Central memory CD4-positive, alpha-beta T cell (primary cell): ENCODE results near the gene GALNS.

ENCODE experiments used
- DNase-seq: peaks from one replicate; pipeline ENCODE4 v3.0.0; 2022

GALNS gene

DNA sequence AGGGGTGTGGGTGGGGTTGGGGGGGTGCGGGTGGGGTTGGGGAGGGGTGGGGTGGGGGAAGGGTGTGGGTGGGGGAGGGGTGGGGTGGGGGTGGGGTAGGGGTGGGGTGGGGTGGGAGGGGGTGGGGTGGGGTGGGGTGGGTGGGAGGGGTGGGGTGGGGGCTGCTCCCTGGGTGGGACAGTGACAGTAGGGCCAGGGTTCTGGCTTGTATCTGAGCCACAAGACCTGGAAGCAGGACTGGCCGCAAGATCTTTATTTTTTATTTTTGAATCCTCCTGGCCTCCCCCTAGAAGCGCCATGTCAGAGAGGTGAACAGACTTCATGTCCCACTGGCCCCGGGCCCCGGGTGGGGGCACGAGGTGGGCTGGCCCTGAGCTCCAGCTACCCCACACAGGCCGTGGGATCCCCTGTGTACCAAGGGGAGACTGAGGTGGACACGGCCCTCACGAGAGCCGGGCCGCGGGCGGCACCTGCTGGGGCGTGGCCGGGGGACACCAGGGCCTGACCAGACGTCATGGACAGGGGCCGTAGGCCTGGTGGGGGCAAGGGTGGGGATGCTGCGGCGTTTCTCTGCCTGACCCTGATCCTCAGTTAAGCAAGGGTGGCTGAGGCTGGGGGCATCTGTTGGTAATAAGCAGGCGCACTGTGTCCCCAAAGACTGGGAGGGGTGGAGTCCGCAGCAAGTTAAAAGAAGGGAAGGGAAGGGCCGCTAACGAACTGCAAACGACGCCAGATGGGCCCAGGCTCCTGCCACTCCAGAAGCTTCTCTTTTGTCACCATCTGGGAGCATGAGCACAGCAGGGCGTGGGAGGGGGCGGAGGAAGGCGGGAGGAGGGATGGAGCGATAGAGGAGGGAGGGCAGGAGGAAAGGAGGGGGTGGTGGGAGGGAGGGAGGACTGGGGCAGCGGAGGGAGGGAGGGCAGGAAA is 32.0 kb upstream of the GALNS start:
- DNase-seq, result no peak

DNA sequence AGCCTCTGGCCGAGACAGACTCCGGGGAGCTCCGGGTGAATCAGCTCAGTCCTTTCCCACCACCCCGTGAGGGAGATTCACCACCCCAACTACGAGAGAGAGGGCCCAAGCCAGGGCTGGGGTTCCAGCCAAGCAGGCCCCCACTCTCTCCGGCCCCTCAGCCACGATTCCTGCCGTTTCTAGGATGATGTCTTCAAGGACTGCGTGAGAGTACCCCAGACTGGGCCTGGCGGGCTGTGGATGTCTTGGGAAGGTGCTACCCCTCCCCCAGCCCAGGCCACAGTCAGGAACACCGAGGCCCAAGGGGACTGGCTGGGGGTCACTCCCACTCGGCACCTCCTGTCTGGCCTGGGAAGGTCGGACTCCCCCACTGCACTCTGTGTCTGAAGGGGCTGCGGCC is 31.3 kb upstream of the GALNS start:
- no peak for DNase-seq

DNA sequence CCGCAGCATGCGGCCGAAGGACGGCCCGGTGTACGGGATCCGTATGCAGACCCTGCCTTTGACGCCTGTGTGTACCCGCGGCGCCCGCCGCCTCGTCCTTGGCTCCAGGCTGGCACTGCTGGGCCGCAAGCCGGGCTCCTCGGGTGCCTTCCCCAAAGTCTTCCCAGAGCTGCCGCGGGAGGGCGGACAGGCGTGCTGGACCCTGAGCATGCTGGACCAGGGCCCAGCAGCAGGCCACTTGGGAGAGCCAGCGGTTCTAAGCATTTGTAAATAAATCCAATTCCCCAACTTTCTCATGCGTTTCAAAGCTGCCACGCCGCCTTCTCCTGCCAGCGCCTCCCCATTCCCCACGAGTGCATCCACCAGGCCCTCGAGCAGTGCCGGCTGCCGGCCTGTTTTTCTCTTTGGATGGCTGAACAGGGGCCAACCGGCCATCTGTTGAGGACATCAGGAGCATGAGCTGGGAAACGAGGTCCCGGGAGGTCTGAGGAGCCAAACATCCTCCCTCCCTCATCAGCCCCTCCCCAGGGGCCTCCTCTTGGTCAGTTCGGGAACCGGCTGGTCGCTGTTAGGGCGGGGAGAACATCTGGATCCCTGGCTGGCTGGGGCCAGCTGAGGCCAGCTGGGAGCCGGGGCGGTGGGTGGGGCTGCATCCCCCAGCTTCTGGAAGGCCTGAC is 30.2 kb upstream of the GALNS start:
- no peak for DNase-seq

DNA sequence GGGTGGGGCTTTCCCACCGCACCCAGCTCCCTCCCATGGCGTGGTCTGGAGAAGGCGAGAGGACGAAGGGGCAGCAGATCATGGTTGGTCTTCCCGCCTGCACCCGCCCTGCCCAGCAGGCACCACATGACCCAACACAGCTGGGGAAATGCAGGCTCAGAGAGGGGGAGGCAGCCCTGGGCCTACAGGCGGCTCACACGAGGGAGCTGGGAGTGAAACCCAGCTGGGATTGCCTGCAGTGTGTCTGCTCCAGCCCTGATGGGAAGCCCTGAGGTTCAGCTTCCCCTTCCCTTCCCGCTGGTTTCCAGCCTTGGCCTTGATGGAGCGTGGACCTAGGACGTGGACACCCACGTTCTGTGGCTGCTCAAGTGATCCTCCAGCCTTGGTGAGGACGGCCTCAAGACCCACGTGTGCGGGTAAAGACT is 29.7 kb upstream of the GALNS start:
- DNase-seq, result no peak

DNA sequence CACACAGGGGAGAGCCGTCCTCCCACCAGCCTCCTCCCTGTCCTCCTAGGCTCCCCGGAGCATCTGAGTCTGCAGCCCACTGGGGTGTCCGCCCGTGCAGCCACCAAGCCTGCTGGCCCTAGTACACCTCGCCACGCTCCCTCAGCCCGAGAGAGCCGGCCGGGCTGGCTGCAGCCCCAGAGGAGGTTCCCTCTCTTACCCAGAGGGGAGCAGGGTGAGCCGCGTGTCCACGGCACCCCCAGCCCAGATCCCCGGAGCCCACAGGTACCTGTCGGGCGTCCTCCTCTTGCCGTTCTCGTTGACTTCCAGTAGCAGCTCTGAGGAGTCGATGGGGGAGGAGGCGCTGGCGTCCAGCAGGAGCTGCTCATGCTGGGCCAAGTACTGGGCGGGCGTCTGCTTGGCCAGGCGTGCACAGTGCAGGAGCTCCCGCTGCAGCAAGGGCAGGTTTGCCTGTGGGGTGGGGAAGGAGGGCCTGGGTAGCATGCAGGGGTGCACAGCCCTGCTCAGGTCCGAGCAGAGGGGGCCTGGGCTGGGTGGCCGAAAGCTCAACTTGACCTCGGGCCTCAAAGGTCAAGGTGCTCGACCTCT is 29.0 kb upstream of the GALNS start:
- no peak for DNase-seq

DNA sequence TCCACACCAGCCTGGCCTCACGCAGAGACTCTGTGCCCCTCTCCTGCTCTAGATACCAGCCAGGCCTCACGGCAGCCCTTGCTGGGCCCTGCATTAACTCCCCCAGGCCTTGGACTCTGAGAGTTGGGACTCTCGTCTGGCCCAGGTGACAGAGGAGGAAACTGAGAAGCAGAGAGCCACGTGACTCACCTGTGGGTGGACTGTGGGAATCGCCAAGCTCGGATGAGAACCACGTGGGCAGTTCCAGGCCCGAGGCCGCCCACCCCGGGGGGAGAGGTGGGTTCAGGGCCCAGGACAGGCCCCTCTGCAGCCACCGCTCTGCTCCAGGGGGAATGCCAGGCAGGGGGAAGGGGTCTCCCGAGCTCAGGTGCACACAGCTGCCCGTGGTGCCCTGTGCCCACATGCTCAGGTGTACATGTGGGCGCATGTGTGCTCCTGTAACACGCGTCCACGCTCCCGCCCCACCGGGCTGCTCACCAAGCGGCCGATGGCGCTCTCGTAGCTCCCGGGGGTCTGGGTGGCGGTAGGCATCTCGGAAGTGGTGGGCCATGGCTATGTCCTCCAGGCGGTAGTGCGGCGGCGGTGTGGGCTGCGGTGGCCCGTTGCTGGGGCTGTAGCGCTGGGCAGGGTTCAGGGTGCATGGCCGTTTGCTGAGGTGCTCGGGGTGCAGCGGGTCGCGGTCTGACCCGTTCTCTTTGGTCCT is 28.0 kb upstream of the GALNS start:
- no peak for DNase-seq

DNA sequence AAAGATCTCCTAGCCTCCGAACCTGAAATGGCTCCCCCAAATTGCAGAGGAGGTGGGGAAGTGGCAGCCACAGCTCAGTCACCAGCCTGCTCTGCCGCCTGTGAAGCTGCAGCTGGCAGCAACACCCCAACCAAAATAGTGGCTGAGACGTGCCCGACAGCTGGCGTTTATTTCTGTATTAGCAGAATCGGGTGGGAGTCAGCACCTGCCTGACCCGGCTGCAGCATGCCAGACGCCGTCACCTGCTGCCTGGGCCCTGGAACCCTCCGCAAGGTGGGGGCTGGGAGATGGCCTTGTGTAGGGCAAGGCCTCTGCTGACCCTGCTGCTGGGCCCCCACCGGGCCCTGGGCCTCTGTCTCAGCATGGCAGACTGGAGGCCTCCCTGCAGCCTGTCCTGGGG is 27.2 kb upstream of the GALNS start:
- DNase-seq, result no peak

DNA sequence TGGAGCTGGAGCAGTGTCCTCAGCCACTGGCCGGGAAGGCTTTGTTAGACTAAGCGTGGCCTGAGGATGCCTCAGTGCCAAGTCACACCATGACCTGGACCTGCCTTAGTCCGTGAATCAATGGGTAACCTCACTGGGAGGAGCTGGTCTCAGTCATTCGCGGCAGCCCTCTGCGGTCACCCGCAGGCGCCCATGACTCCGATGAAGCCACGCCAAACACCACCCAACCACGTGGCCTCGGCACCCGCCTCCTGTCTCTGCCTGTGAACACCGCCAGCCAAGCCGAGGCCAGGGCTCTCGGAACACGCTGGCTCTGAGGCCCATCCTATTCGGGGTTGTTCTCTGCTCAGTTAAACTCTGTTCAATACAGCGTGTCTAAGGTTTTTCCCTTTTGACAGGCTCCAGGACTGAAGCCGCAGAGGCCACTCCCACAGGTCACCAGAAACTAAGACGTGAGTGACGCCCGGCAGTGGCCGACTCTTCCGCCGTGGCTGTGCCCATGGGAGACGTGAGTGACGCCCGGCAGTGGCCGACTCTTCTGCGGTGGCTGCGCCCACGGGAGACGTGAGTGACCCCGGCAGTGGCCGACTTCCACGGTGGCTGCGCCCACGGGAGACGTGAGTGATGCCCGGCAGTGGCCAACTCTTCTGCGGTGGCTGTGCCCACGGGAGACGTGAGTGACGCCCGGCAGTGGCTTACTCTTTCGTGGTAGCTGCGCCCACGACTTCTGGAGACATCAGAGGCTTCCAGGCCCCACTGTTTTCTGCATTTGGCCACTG is 26.6 kb upstream of the GALNS start:
- DNase-seq, result no peak

DNA sequence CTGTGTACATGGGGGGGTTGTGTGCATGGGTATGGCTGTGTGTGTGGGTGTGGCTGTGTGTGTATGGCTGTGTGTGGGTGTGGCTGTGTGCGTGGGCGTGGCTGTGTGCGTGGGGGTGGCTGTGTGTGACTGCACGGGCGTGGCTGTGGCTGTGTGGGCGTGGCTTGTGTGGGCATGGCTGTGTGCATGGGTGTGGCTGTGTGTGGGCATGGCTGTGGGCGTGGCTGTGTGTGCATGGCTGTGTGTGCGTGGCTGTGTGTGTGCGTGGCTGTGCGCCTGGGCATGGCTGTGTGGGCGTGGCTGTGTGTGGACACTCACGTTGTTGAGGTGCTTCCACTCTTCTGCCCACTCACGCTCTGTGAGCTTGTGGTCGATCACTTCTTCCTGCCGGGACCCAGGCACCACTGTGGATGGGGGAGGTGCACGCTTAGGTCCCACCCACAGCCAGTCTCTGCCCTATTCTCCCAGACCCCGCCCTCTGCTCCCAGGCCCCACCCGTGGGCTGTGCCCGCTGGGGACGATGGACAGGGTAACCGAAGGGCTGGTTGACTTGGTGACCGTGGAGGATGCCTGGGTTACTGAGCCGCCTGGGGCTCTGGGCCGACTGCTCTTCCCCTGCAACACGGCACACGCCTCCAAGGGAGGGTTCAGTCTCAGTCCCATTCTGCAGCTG is 25.7 kb upstream of the GALNS start:
- no peak for DNase-seq

DNA sequence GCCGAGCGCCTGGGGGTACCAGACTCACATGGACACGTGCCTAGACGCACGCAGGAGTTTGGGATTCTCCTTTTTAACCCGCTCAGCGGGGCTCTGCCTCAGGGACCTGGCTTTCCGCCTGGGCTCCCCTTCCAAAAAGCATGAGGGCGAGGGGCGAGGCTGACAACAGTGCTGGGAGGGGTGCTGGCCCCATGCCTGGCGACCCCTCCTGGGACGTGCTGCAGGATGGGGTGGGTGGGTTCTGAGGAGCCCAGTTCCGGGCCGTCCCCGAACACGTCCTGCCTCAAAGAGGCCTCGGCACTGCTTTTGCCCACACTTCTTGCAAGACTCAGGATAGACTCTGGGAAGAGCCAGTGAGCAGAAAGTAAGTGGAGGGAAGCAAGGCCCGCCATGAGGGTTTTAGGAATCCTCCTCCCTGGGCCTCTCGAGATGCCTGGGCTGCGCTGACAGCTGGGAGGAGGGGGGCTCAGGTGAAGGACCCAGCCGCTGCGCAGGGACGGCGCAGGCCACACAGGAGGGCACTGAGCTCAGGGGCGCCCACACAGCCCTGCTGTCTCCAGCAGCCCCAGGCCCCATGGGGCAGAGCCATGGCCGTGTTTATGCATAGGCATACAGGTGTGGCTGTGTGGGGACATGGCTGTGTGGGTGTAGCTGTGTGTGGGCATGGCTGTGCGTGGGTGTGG is 25.1 kb upstream of the GALNS start:
- DNase-seq, result no peak

DNA sequence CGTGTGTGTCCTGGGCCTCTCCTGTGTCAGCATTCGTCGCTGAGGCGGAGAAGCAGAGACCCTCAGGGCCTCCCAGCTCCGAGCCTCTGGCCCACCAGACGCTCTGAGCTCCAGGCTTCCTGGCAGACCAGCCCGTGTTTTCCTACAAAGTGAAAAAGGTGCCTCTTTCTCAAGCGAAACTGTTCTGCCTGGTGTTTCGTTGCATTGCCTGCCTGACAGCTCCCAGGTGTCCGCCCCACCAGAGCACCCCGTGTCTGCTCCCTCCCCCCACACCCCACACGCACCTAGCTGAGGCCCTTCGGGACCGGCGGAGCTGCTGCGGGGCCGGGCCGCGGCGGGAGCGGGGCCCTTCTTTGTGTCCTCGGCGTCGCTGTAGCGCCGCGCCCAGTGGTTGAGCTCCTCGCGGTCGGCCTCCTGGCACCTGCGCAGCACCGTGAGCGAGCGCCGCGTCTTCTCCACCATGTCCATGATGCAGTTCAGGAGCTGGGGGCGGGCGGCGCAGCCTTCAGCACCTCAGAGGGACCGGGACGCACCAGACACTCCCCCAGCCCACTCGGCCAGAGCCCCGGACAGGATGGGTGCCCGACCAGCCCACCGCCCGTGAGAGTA is 24.4 kb upstream of the GALNS start:
- DNase-seq, result no peak

DNA sequence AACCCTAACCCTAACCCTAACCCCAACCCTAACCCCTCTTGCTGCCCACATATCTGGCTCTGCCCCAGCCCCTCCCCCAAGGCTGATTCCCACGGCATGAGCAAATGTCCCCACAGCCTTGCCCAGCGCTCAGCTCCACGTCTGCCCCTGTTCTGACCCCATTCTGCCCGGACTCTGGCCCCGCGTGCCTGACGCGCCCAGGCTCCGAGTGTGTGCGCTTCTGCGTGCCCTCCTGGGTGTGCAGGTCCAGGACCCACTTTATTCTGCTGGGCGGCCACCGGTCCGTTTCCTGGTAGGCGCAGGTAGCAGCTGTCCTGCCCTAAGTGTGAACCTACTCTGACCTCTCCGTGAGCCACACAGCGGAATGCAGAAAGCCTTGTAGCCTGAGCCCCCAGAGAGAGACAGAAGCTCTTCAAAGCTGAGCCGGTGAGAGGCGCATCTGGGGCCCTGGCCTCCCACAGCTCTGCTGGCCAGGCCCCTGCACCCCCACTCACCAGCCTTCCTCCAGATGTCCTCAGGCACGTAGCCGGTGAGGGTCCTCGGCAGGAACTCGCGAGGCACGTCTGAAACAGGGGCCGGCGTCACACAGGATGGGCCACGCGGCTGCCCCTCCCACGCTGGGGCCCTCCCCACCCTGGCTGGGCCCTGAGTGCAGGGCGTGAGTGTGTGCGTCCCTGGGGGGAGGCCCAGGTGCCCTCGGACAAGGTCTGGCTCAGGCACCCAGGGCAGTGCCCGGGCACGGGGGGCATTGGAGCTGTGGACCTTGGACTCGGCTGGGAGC is 23.7 kb upstream of the GALNS start:
- no peak for DNase-seq

DNA sequence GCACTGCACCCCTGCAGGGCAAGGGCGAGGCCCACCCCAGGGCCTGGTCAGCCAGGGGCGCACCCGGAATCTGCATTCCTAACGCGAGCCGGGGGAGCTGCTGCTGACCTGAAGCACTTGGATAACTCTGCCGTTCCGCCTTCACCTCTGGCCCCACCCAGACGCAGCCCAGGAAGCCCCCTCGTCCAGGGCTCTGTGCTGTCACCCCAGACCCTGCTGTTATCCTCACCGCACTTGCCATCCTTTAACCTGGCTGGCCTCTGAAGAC is 23.0 kb upstream of the GALNS start:
- DNase-seq, result no peak

DNA sequence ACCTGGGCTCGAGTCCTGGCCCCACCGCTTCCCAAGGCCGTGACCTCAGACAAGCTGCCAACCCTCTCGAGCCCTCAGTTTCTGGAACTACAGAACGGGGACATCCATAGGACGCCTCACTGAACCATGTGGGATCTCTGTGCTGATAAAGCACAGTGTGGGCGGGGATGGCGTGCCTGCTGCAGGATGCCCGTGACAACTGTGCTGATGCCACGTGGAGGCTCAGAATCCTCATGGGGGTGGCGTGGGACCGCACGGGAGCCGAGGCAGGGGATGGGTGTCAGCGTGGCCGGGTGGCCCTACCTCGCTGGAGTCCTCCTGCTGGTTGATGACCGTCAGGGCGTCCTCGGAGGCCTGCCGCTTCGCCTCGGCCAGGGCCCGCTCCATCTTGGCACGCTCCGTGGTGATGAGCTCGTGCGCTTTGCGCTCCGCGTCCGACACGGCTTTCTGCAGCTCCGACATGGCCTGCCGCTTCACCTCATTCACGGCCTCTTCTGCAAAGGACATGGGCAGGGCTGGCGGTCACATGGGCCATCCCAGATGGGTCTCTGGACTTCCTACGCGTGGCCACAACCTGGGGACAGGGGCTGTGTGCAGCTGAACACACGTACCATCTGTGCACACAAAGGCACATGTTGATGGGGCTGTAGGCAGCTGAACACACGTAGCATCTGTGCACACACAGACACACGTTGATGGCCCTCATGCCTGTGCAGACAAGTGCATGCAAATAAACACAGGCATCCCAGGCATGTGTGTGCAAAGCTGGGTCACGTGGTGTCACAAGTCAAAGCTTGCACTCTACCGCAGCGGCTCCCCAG is 22.4 kb upstream of the GALNS start:
- DNase-seq, result no peak

DNA sequence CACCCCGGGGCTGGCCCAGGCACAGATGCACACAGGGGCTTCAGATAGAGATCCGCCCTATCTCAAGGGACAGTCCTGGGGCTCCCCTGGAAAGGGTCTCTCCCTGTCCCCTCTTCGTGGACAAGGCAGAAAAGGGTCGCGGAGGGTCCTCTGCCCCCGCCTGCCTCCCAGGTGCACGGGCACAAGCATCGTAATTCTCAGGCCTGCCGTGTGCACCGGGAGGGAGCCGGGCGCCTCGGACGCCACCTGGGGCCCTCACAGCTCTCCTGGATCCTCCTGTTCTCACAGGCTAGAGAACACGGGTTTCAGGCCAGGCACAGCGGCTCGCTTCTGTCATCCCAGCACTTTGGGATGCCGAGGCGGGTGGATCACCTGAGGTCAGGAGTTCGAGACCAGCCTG is 21.6 kb upstream of the GALNS start:
- DNase-seq, result no peak

DNA sequence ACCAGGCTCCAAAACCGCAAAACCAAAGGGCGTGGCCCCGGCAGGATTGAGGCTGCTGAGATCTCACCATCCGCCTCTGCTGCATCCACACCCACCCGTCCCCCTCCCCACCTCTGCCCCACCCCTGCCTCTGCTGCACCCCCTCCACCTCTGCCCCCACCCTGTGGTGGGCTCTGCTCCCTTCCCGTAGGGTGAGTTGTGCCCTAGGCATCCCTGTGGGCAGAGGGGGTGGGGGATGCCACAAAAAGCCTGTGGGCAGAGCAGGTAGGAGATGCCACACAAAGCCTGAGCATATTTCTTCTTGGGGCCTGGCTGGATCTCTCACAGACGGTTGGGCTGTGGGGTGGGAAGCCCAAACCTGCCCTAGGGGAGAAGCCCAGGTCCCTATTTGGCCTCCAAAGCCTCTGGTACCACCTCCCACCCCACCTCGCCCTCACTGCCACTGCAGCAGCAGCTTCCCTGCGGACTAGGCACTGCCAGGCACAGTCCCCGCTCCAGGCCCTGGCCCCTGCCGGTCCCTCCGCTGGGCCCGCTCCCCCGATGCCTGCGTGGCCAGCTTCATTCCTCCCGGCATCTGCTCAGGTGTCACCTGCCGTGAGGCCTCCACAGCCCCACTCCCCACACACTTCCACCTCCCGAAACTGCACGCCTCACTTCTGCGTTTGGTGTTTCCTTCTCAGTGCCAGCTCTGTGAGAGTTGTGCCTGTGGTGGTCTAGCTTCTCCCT is 21.0 kb upstream of the GALNS start:
- DNase-seq, result no peak

DNA sequence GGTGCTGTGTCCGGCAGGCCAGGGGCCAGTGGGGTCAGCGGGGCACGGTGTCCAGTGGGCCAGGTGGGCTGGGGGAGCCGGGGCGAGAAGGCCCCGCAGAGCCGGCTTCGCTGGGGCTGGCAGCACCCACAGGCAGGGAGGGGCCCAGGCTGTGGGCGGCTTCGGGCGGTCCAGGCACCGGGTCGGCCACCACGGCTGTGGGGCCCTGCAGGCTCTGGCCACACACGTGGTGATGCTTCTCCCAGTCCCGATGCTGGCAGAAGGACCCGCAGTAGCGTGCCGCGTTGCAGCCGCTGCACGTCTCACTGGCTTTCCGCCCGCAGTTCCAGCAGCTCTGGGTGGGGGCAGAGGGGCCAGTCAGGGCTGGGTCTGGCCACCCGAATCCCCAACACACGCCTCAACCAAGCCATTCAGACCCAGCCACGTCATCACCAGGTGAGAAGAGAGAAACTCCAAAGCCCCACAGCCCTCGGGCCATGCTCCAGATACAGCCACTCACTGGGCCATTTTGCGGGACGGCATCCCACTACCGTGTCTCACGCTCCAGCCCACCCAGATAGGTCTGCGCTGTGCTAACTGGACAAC is 20.3 kb upstream of the GALNS start:
- DNase-seq, result no peak

DNA sequence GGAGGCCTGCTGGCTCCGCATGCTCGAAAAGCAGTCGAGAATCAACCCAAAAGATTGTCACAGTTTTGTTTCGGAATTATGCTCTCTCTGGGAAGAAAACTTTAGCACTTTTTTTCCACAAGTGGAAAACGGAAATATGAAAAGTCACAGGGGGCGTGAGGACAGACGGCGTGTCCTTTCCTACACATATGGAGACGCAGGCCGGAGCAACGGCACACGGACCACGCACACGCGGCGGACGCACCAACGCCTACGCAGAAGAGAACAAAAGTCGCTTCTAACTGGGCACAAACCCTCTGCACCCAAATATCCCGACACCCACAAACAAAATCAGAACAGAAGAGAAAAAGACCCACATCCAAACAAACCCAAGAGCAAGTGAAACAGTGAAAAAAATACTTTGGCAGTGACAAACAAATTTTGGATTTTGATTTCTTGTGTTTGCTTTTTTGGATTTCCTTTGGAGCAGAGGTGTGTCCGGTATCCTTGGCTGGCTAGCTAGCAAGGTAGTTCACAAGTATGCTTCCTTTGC is 19.0 kb upstream of the GALNS start:
- DNase-seq, result no peak
